Measurements from ENCODE around the gene CORO2A.
A peak's percentile ranks its signal among the peaks of the same experiment; 100 is the strongest.
"Not testable (repeated sequence)": the region's sequence is repeated elsewhere in the genome, so short reads cannot be mapped to it uniquely, and the experiment has no call there.

Gene CORO2A

DNA sequence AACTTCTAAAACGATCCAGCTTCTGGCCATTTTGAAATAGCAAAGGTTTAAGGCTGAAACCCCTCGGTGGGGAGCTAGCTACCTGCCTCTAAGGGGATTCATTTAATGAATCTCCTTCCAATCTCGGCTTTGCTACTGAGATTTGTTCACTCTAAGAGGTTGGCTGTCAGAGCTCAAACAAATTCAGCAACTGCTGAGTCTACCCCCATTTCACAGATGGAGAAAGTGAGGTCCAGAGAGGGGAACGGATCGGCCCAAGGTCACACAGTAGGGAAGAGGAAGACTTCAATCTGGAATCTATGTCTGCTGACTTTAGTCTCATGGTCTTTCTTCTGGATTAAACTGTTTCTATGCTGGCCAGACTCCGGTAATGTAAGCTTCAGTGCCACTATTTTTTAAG lies 3.0 kb downstream of the CORO2A start:
- no peak for DNase-seq

- no peak for DNase-seq
These were observed 4.5 kb downstream of the CORO2A start for GRCh38 chr9:98187926-98188325.

DNA sequence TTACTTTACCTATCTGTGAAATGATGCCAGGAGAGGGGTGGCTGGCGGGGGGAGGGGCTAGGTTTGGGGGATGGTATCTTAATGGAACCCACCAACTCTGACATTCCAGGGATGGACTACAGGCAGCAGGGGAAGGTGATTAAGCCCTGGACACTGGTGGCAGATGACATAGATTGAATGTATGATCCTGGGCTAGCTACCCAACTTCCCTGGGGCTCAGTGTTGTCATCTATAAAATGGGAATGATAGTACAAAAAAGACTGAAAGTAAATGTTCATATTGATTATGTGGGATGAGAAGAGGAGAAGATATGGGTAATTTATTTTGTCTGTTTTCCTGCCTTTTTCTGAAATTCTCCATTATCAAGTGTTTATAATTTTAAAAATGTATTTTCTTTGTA lies 6.2 kb downstream of the CORO2A start:
- DNase-seq: no peak

DNA sequence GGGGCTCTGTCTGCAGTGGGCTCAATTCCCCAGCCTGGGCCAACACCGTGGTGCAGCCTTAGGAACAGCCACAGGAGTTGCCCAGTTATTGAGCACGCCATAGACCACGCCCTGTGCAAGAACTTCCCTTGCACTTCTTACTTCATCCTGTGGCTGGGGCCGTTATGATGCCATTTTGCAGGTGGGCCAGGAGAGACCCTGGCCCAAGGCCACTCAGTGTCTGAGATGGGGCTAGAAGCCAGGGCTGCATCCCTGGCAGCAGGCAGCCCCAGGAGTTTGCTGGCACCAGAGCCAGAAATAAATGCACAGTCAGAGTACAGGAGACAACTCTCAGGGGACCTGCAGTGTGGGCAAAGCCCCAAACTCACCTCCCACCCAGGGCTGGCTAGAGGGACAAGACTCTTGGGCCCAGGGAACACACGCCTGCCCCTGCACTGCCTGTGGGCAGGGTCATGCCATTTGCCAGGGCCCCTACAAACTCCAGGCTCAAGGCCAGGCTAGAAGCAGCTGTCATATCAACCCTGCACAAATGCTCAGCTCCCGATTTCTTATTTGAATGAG lies 6.7 kb downstream of the CORO2A start:
- peak; percentile 78 for DNase-seq

DNA sequence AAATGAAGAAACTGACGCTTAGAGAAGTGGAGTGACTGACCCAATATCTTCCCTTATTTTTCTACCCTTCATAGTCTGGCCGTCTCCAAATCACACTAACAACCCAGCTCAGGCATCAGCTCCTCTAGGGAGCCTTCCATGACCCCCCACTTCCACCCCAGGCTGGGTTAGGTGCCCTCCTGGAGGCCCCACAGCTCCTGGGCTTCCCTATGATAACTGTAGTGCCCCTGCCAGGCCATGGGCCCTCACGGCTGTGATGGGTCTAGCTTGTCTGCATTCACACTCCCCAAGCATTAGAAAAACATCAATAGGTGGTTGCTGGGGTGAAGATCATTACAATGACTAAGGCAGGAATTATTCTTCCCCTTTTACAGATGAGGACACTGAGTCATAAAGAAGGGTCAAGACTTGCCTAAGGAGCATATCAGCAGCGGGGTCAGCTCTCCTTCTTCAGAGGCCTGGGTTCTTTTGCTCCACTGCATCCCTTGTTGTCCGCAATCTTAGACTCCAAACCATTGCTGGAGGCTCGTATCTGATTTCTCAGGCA lies 7.3 kb downstream of the CORO2A start:
- DNase-seq: no peak

DNA sequence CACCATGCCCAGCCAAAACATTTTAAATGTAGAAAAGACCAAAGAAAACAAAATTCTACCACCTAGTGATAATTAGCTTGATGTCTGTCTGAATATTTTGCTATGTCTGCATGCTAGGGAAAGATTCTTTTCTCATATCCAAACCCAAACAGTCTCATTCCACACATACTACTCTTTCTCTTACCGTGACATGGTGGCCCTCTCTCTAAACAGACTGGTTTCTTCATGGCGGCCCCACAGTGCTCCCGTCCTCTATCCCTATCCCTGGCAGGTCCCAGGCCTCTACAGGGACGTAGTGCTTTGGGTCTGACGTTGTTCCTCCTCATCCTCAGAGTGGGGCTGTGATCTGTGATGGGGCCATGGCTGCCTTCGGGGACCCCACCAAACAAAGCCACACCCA lies 8.1 kb downstream of the CORO2A start:
- no peak for DNase-seq

DNA sequence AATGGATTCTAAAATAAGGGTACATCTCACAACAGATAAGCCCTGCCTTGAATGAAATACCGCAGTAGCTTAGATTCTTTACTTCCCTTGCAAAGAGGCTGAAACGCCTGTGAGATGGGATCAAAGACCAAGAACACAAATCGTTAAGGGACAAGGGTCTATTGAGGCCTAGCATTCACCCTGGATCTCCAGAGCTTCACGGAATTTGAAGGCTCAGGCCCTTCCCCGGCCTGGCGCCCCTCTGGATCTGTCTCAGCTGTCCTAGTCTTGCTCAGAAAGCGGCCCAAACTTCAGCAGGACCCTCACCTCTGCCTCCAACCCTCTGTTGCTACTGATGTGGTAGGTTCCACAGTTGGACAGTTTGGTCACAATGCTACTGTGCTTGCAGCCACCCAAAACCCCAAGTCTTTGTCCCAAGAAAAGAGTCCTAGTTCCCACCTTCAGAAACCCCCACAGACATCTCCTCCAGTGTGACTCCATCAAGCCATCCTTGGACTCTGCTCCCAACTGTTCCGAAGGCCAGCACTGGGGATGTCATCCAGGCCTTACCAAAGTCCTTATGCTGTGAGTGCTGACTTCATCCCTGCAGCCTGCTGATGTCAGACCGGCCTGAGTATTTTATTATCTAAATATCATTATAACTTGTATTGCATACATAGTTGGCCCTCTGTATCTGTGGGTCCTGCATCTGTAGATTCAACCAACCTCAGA lies 9.4 kb downstream of the CORO2A start:
- no peak for DNase-seq

- DNase-seq: no peak
These were observed 10.2 kb downstream of the CORO2A start for GRCh38 chr9:98182069-98182820.

DNA sequence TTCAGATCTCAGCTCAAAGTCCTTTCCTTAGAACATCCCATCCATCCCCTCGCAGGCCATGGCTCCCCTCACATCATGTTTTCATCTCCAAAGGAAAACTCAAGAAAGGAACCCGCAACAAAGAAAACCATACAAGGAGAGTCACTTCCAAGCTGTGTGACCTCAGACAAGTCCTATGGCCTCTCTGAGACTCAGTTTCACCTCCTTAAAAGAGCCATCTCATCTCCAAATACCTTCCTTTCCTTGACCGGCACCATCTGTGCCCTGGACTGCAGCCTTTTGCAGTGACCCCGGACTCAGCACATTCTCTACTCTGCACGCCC lies 10.7 kb downstream of the CORO2A start:
- no peak for DNase-seq

DNA sequence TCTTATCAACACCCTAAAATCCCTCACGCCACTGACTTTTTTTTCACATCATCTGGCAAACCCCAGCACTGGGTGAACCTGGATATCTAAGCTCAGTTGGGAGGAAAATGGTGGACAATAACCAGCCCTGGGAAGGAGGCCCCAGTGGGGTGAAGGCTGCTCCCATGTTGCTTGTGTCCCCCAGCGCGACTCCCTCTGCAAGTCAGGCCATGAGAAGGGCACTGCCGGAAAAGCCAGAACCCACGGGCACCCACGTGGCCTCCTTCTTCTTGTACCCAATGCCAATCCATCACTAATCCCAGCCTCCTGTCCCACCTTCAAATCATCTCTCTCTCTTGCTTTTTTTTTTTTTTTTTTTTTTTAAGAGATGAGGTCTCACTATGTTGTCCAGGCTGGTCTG lies 11.4 kb downstream of the CORO2A start:
- no peak for DNase-seq

- DNase-seq: no peak
These were observed 13.3 kb downstream of the CORO2A start for GRCh38 chr9:98178874-98179850.

DNA sequence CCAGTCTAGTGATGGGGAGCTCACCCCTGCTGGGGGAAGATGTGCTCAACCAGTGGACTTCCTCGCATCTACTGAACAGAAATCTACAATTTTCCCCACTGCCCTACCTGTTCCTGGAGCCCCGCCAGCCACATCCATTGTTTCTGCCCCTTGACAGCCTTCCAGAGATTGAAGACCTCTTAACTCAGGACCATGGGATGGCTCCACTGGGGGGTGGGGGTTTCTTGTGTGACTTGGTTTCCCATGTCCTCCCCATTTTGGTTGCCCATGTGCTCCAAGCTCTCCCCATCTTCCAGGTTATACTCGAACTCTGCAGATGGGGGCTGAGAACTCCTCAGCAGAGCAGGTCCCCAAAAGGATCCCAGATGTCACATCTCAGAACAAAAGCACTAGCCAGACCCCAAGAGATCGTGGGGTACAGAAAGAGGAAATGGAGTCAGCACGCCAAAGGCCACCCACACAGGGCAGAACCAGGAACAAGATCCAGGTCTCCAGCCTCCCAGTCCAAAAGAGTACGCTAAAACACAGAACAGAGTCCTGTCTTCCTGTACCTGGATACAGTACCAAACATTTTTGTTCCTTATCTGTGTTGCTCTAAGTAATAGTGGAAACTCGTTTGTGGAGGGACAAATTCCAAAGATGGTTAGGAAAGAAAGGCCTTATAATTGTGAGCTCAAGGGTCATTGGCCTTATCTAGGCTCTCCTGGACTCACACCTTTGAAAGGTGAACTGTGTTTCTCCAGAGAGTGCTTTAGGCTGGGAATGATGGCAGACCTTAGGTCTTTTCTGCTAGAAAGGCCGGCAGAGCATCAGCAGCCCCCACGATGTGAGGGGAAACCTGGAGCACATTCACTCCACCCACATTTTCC lies 15.8 kb downstream of the CORO2A start:
- DNase-seq: no peak

- no peak for DNase-seq
These were observed 16.7 kb downstream of the CORO2A start for GRCh38 chr9:98175762-98176161.

DNA sequence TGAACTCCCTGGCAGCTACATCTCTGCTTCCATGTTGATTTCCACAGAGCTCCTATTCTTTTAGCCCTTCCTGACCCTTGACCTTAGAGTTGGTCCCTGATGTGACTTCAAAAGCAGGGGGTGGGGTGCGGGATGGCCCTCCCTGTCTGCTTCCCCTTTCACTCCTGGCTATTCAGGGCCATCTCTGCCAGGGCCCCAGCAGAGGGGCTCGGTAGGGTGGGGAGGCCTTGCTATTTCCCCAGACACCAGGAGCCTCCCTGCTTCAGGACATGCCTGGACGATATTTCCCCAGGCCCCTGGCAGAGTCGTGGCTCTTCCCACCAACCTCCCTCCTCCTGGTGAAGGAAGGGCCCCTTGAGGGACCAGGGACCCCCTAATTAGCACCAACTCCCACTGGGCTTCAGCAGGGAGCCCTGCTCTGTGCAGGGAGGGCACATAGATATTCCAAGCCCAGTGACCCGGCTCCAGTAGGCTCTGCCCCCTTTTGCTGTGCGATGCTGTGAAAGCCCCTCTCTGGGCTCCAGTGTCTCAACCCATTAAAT lies 17.3 kb downstream of the CORO2A start:
- no peak for DNase-seq

- DNase-seq: not testable (repeated sequence)
These were observed 17.9 kb downstream of the CORO2A start for GRCh38 chr9:98174502-98174918.

DNA sequence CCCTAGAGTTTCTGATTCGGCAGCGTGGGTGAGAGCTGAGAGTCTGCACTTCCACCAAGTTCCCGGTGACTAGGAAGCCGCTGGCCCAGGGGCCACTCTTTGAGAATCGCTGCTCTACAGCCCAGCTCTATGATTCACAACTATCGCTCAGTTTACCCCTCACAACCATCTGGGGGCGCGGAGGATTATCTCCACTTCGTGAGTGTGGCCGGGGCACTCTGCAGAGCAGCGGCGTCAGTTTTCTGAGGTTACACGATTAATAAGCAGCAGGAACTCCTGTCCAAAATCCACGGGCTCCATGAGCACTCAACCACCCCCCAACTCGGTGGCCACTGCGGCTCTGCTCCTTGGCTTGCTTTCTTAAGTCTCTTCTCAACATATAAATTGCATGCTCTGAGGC lies 19.3 kb downstream of the CORO2A start:
- DNase-seq: no peak

- peak; percentile 87 for DNase-seq
These were observed 19.8 kb downstream of the CORO2A start for GRCh38 chr9:98172604-98173003.

DNA sequence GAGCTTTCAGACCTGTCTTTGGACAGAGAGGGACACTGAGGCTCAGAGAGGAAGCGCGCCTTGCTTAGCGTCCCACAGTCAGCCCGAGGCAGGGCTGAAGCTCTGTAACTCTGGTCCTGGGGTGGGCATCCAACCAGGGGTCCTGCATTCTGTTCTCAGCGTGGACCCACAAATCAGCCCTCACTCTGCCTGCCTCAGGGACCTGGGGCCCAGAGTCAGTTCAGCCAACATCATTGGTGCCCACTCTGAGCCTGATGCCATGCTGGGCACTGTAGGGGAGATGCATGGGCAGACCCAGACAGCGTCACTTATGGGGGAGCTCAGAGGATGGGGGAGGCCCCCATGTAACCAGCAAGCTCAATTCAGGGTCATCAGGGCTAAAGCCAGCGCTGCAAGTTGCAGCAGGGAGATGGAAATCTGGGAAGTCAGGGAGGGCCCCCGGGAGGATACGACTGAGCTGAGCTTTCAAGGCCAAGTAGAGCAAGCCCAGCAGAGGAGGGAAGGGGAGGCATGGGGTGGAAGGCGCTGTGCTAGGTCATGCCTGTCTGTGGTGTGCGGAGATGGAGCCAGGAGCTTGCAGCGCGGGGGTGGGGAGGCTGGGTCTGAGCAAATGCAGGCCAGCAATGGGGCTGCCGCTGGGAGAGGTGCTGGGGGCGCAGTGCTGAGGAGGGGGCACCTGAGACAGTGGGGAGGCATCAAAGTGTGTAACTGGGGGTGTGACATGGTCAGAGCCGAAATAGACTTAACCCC lies 21.1 kb downstream of the CORO2A start:
- DNase-seq: no peak

DNA sequence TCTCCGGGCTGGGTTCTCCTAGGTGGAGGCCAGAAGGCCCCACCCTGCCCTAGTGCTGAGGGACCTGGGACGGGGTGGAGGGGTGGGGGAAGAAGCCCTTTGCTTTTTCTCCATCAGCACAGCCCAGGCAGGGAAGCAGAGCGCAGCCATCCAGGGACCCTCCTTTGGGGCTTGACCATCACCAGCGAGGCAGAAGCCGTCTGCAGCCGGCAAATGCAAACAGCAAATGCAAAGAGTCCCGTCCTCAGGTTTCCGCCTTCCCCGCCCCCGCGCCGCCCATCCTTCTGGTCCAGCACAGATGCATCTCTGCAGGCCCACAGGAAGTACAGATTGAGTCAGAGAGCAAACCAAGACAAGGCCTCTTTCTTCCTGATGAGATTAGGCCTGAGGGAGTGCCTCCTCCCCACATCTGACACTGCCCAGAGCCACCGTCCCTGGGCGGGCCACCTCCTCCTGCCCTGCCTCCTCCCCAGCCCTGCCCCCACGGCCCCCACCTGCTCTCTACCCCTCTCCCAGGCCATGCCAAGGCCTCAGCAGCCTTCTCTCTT lies 23.4 kb downstream of the CORO2A start:
- DNase-seq: no peak

GRCh38 chr9:98168153-98168780 lies 24.2 kb downstream of the CORO2A start:
- DNase-seq: no peak
